ENCODE results near the gene ZNF530. TPM values are rescaled to one million over a fixed set of nuclear protein-coding genes. Genes with fewer than 3 reads are reported as not detected.

Gene ZNF530
- 11.2 and 11.6 TPM in 2 replicates for total RNA-seq
- 9.4 TPM for total RNA-seq (2013)
- polyA plus RNA-seq: 2.2 and 4.3 TPM in 2 replicates
- polyA minus RNA-seq: 9.3 and 12.8 TPM in 2 replicates

DNA sequence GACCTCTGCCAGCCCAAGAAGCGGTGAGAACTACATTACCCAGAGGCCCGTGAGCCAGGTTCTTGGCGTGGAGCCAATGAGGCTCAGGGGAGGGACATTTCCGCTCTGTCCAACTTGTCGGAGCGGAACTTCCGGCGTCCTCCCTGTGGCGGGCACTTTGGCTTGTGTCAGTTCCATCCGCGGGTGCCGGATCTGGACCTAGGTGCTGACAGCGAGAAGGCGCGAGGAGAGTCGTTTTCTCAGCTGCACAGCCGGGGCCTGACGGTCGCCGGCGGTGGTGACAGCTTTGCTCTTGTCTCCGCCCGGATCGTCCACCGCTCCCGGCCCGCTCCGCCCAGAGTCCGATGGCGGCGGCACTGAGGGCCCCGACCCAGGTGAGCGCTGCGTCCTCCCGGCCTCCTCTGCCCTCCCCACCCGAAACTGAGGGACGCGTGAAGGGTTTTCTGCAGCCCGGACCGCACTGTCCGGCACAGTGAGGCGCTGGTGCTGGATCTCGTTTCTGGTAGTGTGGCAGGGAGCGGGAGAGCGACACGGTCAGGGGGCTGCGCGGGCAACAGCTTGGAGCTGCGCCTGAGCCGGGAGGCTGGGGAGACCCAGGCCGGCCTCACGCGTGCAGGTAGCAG lies at the start of gene ZNF530:
TSS of gene ZNF530 (plus strand) at position 125 of the 623 bp plus-strand sequence. CDS start 4,461 bp downstream, outside the sequence.
- peaks cover 11 to 14% of the 10 kb centered on the region in 2 donors for H3K4me1 ChIP-seq (ENCODE audit: control insufficient read depth in 2 of 2, insufficient read depth in 2 of 2, low read length in 2 of 2)
- POLR2A ChIA-PET: no interaction called here
- H3K79me2 ChIP-seq (ENCODE audit: control insufficient read depth, insufficient read depth, low read length): peaks cover 13% of the 10 kb centered on the region
- ATAC-seq (ENCODE audit: low read depth) (peak; percentile 99), DNase-seq (peak; percentile 88)
- peaks cover 4 to 9% (median 7%) of the 10 kb centered on the region in 3 donors for H3K9me3 ChIP-seq (ENCODE audit: control extremely low read depth in 1 of 3, control insufficient read depth in 2 of 3, insufficient read depth in 1 of 3, low read length in 2 of 3)
- peak within 1 kb of the TSS in 1 of 2 donors; percentile 52 for H3K27ac ChIP-seq (ENCODE audit: low read length in 2 of 2)
- peak within 1 kb of the TSS; percentile 96 for H3K4me2 ChIP-seq (replicated peaks; ENCODE audit: low read depth, low read length, poor library complexity, severe bottlenecking)
- peak within 1 kb of the TSS; percentile 89 for H2AFZ ChIP-seq (ENCODE audit: insufficient read depth, low read depth, low read length, poor library complexity, severe bottlenecking)
- H3K27me3 ChIP-seq (replicated peaks in 1 of 4; ENCODE audit: control extremely low read depth in 1 of 4, control insufficient read depth in 3 of 4, insufficient read depth in 4 of 4, low read length in 3 of 4): no peaks in the 10 kb centered on the region
- 1% methylated on average over 52 of the region's 53 CpGs for WGBS (ENCODE audit: insufficient coverage)
- Mint-ChIP-seq H3K9me3 (ENCODE audit: insufficient read depth) (peaks cover 4% of the 10 kb centered on the region), H3K4me3 (peak within 1 kb of the TSS; percentile 90), H3K27ac (peak within 1 kb of the TSS; percentile 79), H3K27me3 (peaks cover 3% of the 10 kb centered on the region), H3K4me1 (peaks cover 20% of the 10 kb centered on the region)
- intact Hi-C loops (cut with micrococcal nuclease): loop anchor here (1.0 to 5.0 kb wide), 5 partner anchors 14 to 247 kb away; partner anchors contain the start of genes ZNF134, ZNF211, ZNF416 and ZNF587
- no peaks in the 10 kb centered on the region for H4K20me1 ChIP-seq (ENCODE audit: control insufficient read depth, insufficient read depth, low read length, poor library complexity, severe bottlenecking)
- peak within 1 kb of the TSS; percentile 88 for H3K9ac ChIP-seq (ENCODE audit: low read length)
- H3K36me3 ChIP-seq (replicated peaks in 1 of 2; ENCODE audit: control extremely low read depth in 1 of 2, control insufficient read depth in 1 of 2, extremely low read depth in 1 of 2, insufficient read depth in 2 of 2, low read length in 1 of 2): peaks cover 0 to 9% of the 10 kb centered on the region in 2 experiments
- H3K4me3 ChIP-seq (ENCODE audit: control extremely low read depth in 1 of 5, extremely low read depth in 1 of 5, insufficient read depth in 1 of 5, low read depth in 2 of 5, low read length in 4 of 5): peak within 1 kb of the TSS; percentile 44 to 81 (median 77)
- CTCF ChIA-PET: interaction anchor here (1.3 kb wide), 1 partner anchor 14 kb away, joined by 3 read pairs; the partner anchor contains the start of gene ZNF134
- TF ChIP-seq EZH2 (IDR thresholded peaks at IDR 0.05; ENCODE audit: borderline replicate concordance, insufficient read depth, low read depth, low read length, poor library complexity, severe bottlenecking): no peak
- TF ChIP-seq, protein P1, sequence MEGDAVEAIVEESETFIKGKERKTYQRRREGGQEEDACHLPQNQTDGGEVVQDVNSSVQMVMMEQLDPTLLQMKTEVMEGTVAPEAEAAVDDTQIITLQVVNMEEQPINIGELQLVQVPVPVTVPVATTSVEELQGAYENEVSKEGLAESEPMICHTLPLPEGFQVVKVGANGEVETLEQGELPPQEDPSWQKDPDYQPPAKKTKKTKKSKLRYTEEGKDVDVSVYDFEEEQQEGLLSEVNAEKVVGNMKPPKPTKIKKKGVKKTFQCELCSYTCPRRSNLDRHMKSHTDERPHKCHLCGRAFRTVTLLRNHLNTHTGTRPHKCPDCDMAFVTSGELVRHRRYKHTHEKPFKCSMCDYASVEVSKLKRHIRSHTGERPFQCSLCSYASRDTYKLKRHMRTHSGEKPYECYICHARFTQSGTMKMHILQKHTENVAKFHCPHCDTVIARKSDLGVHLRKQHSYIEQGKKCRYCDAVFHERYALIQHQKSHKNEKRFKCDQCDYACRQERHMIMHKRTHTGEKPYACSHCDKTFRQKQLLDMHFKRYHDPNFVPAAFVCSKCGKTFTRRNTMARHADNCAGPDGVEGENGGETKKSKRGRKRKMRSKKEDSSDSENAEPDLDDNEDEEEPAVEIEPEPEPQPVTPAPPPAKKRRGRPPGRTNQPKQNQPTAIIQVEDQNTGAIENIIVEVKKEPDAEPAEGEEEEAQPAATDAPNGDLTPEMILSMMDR (IDR thresholded peaks at IDR 0.05): no peak

- Histone ChIP-seq H3K4me2 (replicated peaks; ENCODE audit: low read depth, low read length, poor library complexity, severe bottlenecking) (no peak overlapping the region), H3K27me3 (replicated peaks in 1 of 4; ENCODE audit: control extremely low read depth in 1 of 4, control insufficient read depth in 3 of 4, insufficient read depth in 4 of 4, low read length in 3 of 4) (no peaks in the 10 kb centered on the region), H4K20me1 (ENCODE audit: control insufficient read depth, insufficient read depth, low read length, poor library complexity, severe bottlenecking) (no peaks in the 10 kb centered on the region), H3K4me3 (ENCODE audit: control extremely low read depth in 1 of 5, extremely low read depth in 1 of 5, insufficient read depth in 1 of 5, low read depth in 2 of 5, low read length in 4 of 5) (no peak overlapping the region), H3K9me3 (ENCODE audit: control extremely low read depth in 1 of 3, control insufficient read depth in 2 of 3, insufficient read depth in 1 of 3, low read length in 2 of 3) (peaks cover 0 to 24% (median 23%) of the 10 kb centered on the region in 3 donors), H3K4me1 (ENCODE audit: control insufficient read depth in 2 of 2, insufficient read depth in 2 of 2, low read length in 2 of 2) (no peaks in the 10 kb centered on the region), H3K79me2 (ENCODE audit: control insufficient read depth, insufficient read depth, low read length) (peaks cover 17% of the 10 kb centered on the region), H3K9ac (ENCODE audit: low read length) (no peak overlapping the region), H2AFZ (ENCODE audit: insufficient read depth, low read depth, low read length, poor library complexity, severe bottlenecking) (no peak overlapping the region), H3K27ac (ENCODE audit: low read length in 2 of 2) (no peak overlapping the region), H3K36me3 (replicated peaks in 1 of 2; ENCODE audit: control extremely low read depth in 1 of 2, control insufficient read depth in 1 of 2, extremely low read depth in 1 of 2, insufficient read depth in 2 of 2, low read length in 1 of 2) (peaks cover 11 to 70% of the 10 kb centered on the region in 2 experiments)
- intact Hi-C loops (cut with micrococcal nuclease): no loop called here
- ChIA-PET POLR2A (no interaction called here), CTCF (no interaction called here)
- Mint-ChIP-seq H3K27ac (no peak overlapping the region), H3K4me1 (peaks cover 3% of the 10 kb centered on the region), H3K9me3 (ENCODE audit: insufficient read depth) (peaks cover 21% of the 10 kb centered on the region), H3K27me3 (no peaks in the 10 kb centered on the region), H3K4me3 (no peak overlapping the region)
- ATAC-seq (ENCODE audit: low read depth) (no peak), DNase-seq (no peak)
- TF ChIP-seq, protein P1 (IDR thresholded peaks at IDR 0.05): no peak
- no peak for TF ChIP-seq EZH2 (IDR thresholded peaks at IDR 0.05; ENCODE audit: borderline replicate concordance, insufficient read depth, low read depth, low read length, poor library complexity, severe bottlenecking)
- 91% methylated on average over 1 of the region's 2 CpGs for WGBS (ENCODE audit: insufficient coverage)
Observed at GRCh38 chr19:57552432-57552831, 47.3 kb upstream of the ZNF530 start.
